Fibroblast of lung (primary cell): Measurements from ENCODE around the gene RAC2.
A peak's percentile ranks its signal among the peaks of the same experiment; 100 is the strongest.

Experiments used
- CTCF ChIP-seq, 2 donors: IDR thresholded peaks in 1 of 2; conservative IDR thresholded peaks in 1 of 2; 1 replicate in 1 of 2; 2 replicates in 1 of 2; pipeline ENCODE4 v1.5.1; 2011 to 2012; ENCODE audit warnings: low read length in 2 of 2, control low read depth in 1 of 2, inconsistent platforms in 1 of 2, low read depth in 1 of 2, mild to moderate bottlenecking in 1 of 2
- EZH2 ChIP-seq: IDR thresholded peaks from 2 replicates; pipeline ENCODE4 v1.5.1; 2012; ENCODE audit warnings: low read length, control low read depth, mild to moderate bottlenecking; ENCODE audit errors: missing control alignments

GRCh38 chr22:37253126-37253660 lies 9.1 kb upstream of the RAC2 start:
- TF ChIP-seq CTCF (conservative IDR thresholded peaks at IDR 0.05 in 1 of 2, IDR thresholded peaks at IDR 0.05 in 1 of 2; ENCODE audit: low read depth in 1 of 2, low read length in 2 of 2) (peak in 1 of 2 donors; percentile 25), EZH2 (no peak)
